Measurements from ENCODE around the gene FAM20C.
"Not testable (repeated sequence)": the region's sequence is repeated elsewhere in the genome, so short reads cannot be mapped to it uniquely, and the experiment has no call there.

FAM20C gene

GRCh38 chr7:230274-230673 lies 37.9 kb downstream of the FAM20C start:
- no peak for DNase-seq

GRCh38 chr7:231030-231857 lies 38.9 kb downstream of the FAM20C start:
- DNase-seq: no peak

- no peak for DNase-seq
Measured at GRCh38 chr7:231858-232246, 39.5 kb downstream of the FAM20C start.

- no peak for DNase-seq
Measured at GRCh38 chr7:232410-233248, 40.3 kb downstream of the FAM20C start.

GRCh38 chr7:233249-234035 lies 41.1 kb downstream of the FAM20C start:
- no peak for DNase-seq

GRCh38 chr7:234051-234707 lies 41.8 kb downstream of the FAM20C start:
- DNase-seq: no peak

- no peak for DNase-seq
Measured at GRCh38 chr7:234708-235553, 42.6 kb downstream of the FAM20C start.

GRCh38 chr7:235576-236395 lies 43.4 kb downstream of the FAM20C start:
- no peak for DNase-seq

GRCh38 chr7:236967-237366 lies 44.6 kb downstream of the FAM20C start:
- DNase-seq: no peak

GRCh38 chr7:237385-237784 lies 45.0 kb downstream of the FAM20C start:
- DNase-seq: no peak

- no peak for DNase-seq
Measured at GRCh38 chr7:240146-240676, 47.8 kb downstream of the FAM20C start.

GRCh38 chr7:240887-241421 lies 48.6 kb downstream of the FAM20C start:
- no peak for DNase-seq

GRCh38 chr7:241513-241912 lies 49.1 kb downstream of the FAM20C start:
- no peak for DNase-seq

- not testable (repeated sequence) for DNase-seq
Measured at GRCh38 chr7:242826-243579, 50.6 kb downstream of the FAM20C start.

- not testable (repeated sequence) for DNase-seq
Measured at GRCh38 chr7:243580-243978, 51.2 kb downstream of the FAM20C start.

- no peak for DNase-seq
Measured at GRCh38 chr7:244974-245373, 52.6 kb downstream of the FAM20C start.

GRCh38 chr7:245574-246295 lies 53.4 kb downstream of the FAM20C start:
- no peak for DNase-seq

- DNase-seq: no peak
Measured at GRCh38 chr7:246451-246850, 54.1 kb downstream of the FAM20C start.

- no peak for DNase-seq
Measured at GRCh38 chr7:247181-247580, 54.8 kb downstream of the FAM20C start.
